A549 (cell line): ENCODE data around the gene ABCA7. TPM values are rescaled to one million over a fixed set of nuclear protein-coding genes. Genes with fewer than 3 reads are reported as not detected.

Experiments used
- ATAC-seq, 2 experiments: fragments of 200-7000 bp in 1 of 2; fragments of >200 bp in 1 of 2; cut with Nextera tagmentation in 1 of 2; cut with Tn5 transposase in 1 of 2; 3 replicates each; pipeline versions ENCODE4 v1.8.0 to v1.9.1; 2018 to 2020; ENCODE audit warnings: mild to moderate bottlenecking in 1 of 2, moderate library complexity in 1 of 2
- CTCF ChIA-PET: fragments of 300-600 bp; sonication (Branson Sonifier 250); formaldehyde crosslinking; extraction: SDS; loops from one replicate; lab custom pipeline; 2021; ENCODE audit warnings: antibody characterized with exemption, inconsistent platforms; lab: Yijun Ruan, JAX
- POLR2A ChIA-PET: fragments of 350-600 bp; formaldehyde crosslinking; extraction: SDS; loops from one replicate; lab custom pipeline; 2021; ENCODE audit warnings: antibody characterized with exemption, inconsistent platforms; lab: Yijun Ruan, JAX
- DNase-seq, 2 experiments: peaks; one replicate each; pipeline versions ENCODE4 v3.0.0 to v3.0.0-alpha.2; 2011 to 2016; ENCODE audit warnings: low read depth in 1 of 2, low spot score in 1 of 2
- FAIRE-seq: peaks from 2 replicates; lab custom pipeline; 2011; peaks lifted over from hg19 to GRCh38; lab: Jason Lieb, UNC
- H3K27ac ChIP-seq, 2 experiments: fragments of >200 bp; sonication (Bioruptor Twin); formaldehyde crosslinking; 3 replicates each; pipeline ENCODE4 v1.5.1; 2016 to 2017
- H3K4me1 ChIP-seq: fragments of >200 bp; sonication (Bioruptor Twin); formaldehyde crosslinking; 3 replicates; pipeline ENCODE4 v1.6.1; 2016
- H3K4me2 ChIP-seq: fragments of >200 bp; sonication (Bioruptor Twin); formaldehyde crosslinking; 3 replicates; pipeline ENCODE4 v1.6.1; 2016
- H3K4me3 ChIP-seq: fragments of >200 bp; sonication (Bioruptor Twin); formaldehyde crosslinking; 3 replicates; pipeline ENCODE4 v1.5.1; 2016
- H3K9me3 ChIP-seq: fragments of >200 bp; sonication (Bioruptor Twin); formaldehyde crosslinking; 3 replicates; pipeline ENCODE4 v1.6.1; 2016
- BHLHE40 ChIP-seq: IDR thresholded peaks from 2 replicates; pipeline ENCODE4 v1.6.1; 2012; ENCODE audit warnings: low read depth, low read length, inconsistent platforms
- CBX8 ChIP-seq: fragments of 200-600 bp; sonication (generic); IDR thresholded peaks from 2 replicates; pipeline ENCODE4 v1.6.1; 2016
- CEBPB ChIP-seq, 2 experiments: fragments of >200 bp in 1 of 2; sonication (Bioruptor Twin) in 1 of 2; formaldehyde crosslinking in 1 of 2; IDR thresholded peaks; 2 replicates each; pipeline ENCODE4 v1.6.1; 2012 to 2016
- CHD4 ChIP-seq: fragments of 200-600 bp; sonication (generic); IDR thresholded peaks from 2 replicates; pipeline ENCODE4 v1.6.1; 2016; ENCODE audit warnings: antibody characterized with exemption, mild to moderate bottlenecking, borderline replicate concordance
- EHMT2 ChIP-seq: fragments of 200-600 bp; sonication (generic); IDR thresholded peaks from 2 replicates; pipeline ENCODE4 v1.6.1; 2016; ENCODE audit warnings: antibody characterized with exemption, low read depth, mild to moderate bottlenecking, moderate library complexity
- EP300 ChIP-seq, 2 experiments: fragments of >200 bp; sonication (Bioruptor Twin); formaldehyde crosslinking; IDR thresholded peaks; 2 replicates in 1 of 2; 3 replicates in 1 of 2; pipeline ENCODE4 v1.6.1; 2016 to 2017
- FOSB ChIP-seq: fragments of 250-450 bp; sonication (Bioruptor Pico); IDR thresholded peaks from 2 replicates; pipeline ENCODE4 v1.5.0; 2020; ENCODE audit warnings: mild to moderate bottlenecking, moderate library complexity
- FOSL2 ChIP-seq, 2 experiments: fragments of 450-650 bp in 1 of 2; fragments of >200 bp in 1 of 2; sonication (Bioruptor Twin) in 1 of 2; formaldehyde crosslinking; IDR thresholded peaks; 2 replicates each; pipeline versions ENCODE4 v1.5.0 to v1.6.1; 2016 to 2020; ENCODE audit warnings: mild to moderate bottlenecking in 1 of 2, moderate library complexity in 1 of 2
- HOXB13 ChIP-seq: fragments of 250-450 bp; sonication (Bioruptor Pico); IDR thresholded peaks from 2 replicates; pipeline ENCODE4 v1.5.0; 2020; ENCODE audit warnings: low read depth, mild to moderate bottlenecking, moderate library complexity
- KDM1A ChIP-seq: fragments of 200-600 bp; sonication (generic); IDR thresholded peaks from 2 replicates; pipeline ENCODE4 v1.6.1; 2016; ENCODE audit warnings: low read depth, mild to moderate bottlenecking
- KDM5A ChIP-seq: fragments of 200-600 bp; sonication (generic); IDR thresholded peaks from 2 replicates; pipeline ENCODE4 v1.6.1; 2016; ENCODE audit warnings: antibody characterized with exemption, mild to moderate bottlenecking
- MYC ChIP-seq: IDR thresholded peaks from 2 replicates; pipeline ENCODE4 v1.6.1; 2012; ENCODE audit warnings: mild to moderate bottlenecking, inconsistent platforms, low read length, improper control_type of control experiment, borderline replicate concordance
- NPAS2 ChIP-seq: fragments of 250-450 bp; sonication (Bioruptor Pico); IDR thresholded peaks from 2 replicates; pipeline ENCODE4 v1.8.0; 2022; ENCODE audit warnings: mild to moderate bottlenecking, moderate library complexity, borderline replicate concordance
- PHF8 ChIP-seq: fragments of 200-600 bp; sonication (generic); IDR thresholded peaks from 2 replicates; pipeline ENCODE4 v1.6.1; 2016; ENCODE audit warnings: low read depth, mild to moderate bottlenecking, antibody characterized with exemption, moderate library complexity, borderline replicate concordance
- RARB ChIP-seq: fragments of 250-450 bp; sonication (Bioruptor Pico); IDR thresholded peaks from 2 replicates; pipeline ENCODE4 v1.8.0; 2021; ENCODE audit warnings: mild to moderate bottlenecking, moderate library complexity
- RFX5 ChIP-seq: fragments of 450-650 bp; IDR thresholded peaks from 2 replicates; pipeline ENCODE4 v1.7.1; 2014; ENCODE audit warnings: antibody characterized with exemption, mild to moderate bottlenecking, moderate library complexity
- TP53 ChIP-seq: fragments of 250-450 bp; sonication (Bioruptor Pico); IDR thresholded peaks from 2 replicates; pipeline ENCODE4 v1.5.0; 2021; ENCODE audit warnings: mild to moderate bottlenecking, moderate library complexity
- ZC3H11A ChIP-seq: fragments of 450-650 bp; IDR thresholded peaks from 2 replicates; pipeline ENCODE4 v1.6.1; 2014; ENCODE audit warnings: antibody characterized with exemption, mild to moderate bottlenecking
- ZFP36 ChIP-seq: fragments of 450-650 bp; IDR thresholded peaks from 2 replicates; pipeline ENCODE4 v1.6.1; 2014; ENCODE audit warnings: borderline replicate concordance; ENCODE audit not compliant: partially characterized antibody
- ZNF302 ChIP-seq: fragments of 250-450 bp; sonication (Bioruptor Pico); IDR thresholded peaks from 2 replicates; pipeline ENCODE4 v1.9.0; 2021; ENCODE audit warnings: inconsistent platforms, mild to moderate bottlenecking, moderate library complexity
- WGBS: methylation state at CpG from one replicate; pipeline ENCODE4 v1.1.6; 2017; ENCODE audit errors: missing lambda C conversion rate; 5-methylcytosine and 5-hydroxymethylcytosine counted together
- polyA plus RNA-seq, 4 experiments: library from polyadenylated mRNA; depleted of rRNA in 3 of 4; stranded (reverse); fragments of >200 nt; fragmentation: RNase III in 1 of 4; extraction: RNeasy Plus Mini Kit Qiagen cat#74134 plus additional on column Dnase treatment in 1 of 4; gene quantifications; 2 replicates in 3 of 4; 3 replicates in 1 of 4; pipeline ENCODE4 v1.2.3, GENCODE V29; 2011 to 2017
- TF ChIP-seq, protein P1 (sequence below): fragments of >200 bp; sonication (Bioruptor Twin); formaldehyde crosslinking; IDR thresholded peaks from 3 replicates; pipeline ENCODE4 v1.5.1; 2016
- TF ChIP-seq, protein P2 (sequence below): fragments of 200-600 bp; sonication (generic); IDR thresholded peaks from 2 replicates; pipeline ENCODE4 v1.6.1; 2016; ENCODE audit warnings: antibody characterized with exemption, mild to moderate bottlenecking, moderate library complexity
- TF ChIP-seq, protein P3 (sequence below): fragments of 250-450 bp; sonication (Bioruptor Pico); IDR thresholded peaks from 2 replicates; pipeline ENCODE4 v1.5.0; 2021; ENCODE audit warnings: mild to moderate bottlenecking, moderate library complexity, borderline replicate concordance
- TF ChIP-seq, protein P4 (sequence below): fragments of 250-450 bp; sonication (Bioruptor Pico); IDR thresholded peaks from 2 replicates; pipeline ENCODE4 v1.5.0; 2020; ENCODE audit warnings: low read depth, mild to moderate bottlenecking, moderate library complexity
- TF ChIP-seq, protein P5 (sequence below): fragments of >200 bp; sonication (Bioruptor Twin); formaldehyde crosslinking; IDR thresholded peaks from 2 replicates; pipeline ENCODE4 v1.6.1; 2016

The ABCA7 gene
- polyA plus RNA-seq, 2 of the 4 experiments (the other 2 are of a cell fraction): 5.0 to 13.5 TPM

DNA sequence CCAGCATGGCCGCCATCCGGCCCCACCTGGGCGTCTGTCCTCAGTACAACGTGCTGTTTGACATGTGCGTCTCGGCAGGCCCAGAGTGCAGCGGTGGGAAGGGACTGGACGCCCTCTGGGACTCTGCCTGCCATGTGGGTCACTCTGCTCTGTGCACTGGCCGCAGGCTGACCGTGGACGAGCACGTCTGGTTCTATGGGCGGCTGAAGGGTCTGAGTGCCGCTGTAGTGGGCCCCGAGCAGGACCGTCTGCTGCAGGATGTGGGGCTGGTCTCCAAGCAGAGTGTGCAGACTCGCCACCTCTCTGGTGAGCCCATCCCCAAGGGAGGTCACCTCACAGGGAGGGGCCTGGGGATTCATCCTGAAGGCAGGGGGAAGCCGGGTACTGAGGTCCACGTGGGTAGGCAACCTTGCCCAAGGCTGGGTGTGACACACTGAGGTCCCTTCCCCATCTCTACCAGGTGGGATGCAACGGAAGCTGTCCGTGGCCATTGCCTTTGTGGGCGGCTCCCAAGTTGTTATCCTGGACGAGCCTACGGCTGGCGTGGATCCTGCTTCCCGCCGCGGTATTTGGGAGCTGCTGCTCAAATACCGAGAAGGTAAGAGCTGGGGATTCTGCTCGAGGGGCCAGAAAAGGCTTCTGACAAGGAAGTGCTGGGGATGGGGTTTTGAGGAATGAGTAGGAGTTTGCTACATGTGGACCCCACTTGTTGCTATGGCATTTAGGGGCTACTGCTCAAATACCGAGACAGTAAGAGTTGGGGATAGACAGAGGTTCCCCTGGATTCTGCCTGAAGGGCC, 11.3 kb downstream of the ABCA7 start:
- ChIA-PET CTCF (no interaction called here), POLR2A (no interaction called here)
- H3K4me1 ChIP-seq: no peaks in the 10 kb centered on the region
- no peak overlapping the region for H3K4me3 ChIP-seq
- TF ChIP-seq HOXB13 (CRISPR knock-in tag) (no peak), BHLHE40 (no peak), MYC (no peak), TP53 (no peak), KDM5A (no peak), RFX5 (no peak), ZFP36 (no peak), FOSL2 (IDR thresholded peaks at IDR 0.05) (no peak), FOSL2 (CRISPR knock-in tag; IDR thresholded peaks at IDR 0.05) (no peak), PHF8 (no peak), ZNF302 (no peak), CBX8 (no peak), CHD4 (no peak)
- ATAC-seq (no peak), FAIRE-seq (no peak), DNase-seq (no peak)
- no peak overlapping the region for H3K4me2 ChIP-seq
- H3K9me3 ChIP-seq: no peaks in the 10 kb centered on the region
- 84% methylated on average over 14 of the region's 31 CpGs for WGBS
- H3K27ac ChIP-seq: no peak overlapping the region

DNA sequence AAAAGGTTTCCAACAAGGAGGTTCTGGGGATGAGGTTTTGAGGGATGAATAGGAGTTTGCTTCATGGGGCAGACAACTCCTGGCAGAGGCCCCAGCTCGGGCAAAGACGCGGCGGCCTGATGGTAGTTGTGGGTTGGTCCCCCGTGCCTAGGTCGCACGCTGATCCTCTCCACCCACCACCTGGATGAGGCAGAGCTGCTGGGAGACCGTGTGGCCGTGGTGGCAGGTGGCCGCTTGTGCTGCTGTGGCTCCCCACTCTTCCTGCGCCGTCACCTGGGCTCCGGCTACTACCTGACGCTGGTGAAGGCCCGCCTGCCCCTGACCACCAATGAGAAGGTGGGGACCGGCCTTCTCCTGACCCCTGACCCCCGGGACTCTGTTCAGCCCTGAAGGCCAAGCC, 11.9 kb downstream of the ABCA7 start:
- no peak for DNase-seq
- H3K4me3 ChIP-seq: no peak overlapping the region
- FAIRE-seq: no peak
- POLR2A ChIA-PET: no interaction called here
- TF ChIP-seq CBX8 (no peak), EP300 (IDR thresholded peaks at IDR 0.05) (no peak), RARB (CRISPR knock-in tag) (no peak), KDM1A (no peak), CHD4 (no peak), ZFP36 (no peak), FOSB (CRISPR knock-in tag) (no peak), KDM5A (no peak), HOXB13 (CRISPR knock-in tag) (no peak), NPAS2 (CRISPR knock-in tag) (no peak), ZC3H11A (no peak), FOSL2 (IDR thresholded peaks at IDR 0.05) (no peak), FOSL2 (CRISPR knock-in tag; IDR thresholded peaks at IDR 0.05) (no peak), EHMT2 (no peak), CEBPB (IDR thresholded peaks at IDR 0.05) (no peak)
- TF ChIP-seq, protein P1, sequence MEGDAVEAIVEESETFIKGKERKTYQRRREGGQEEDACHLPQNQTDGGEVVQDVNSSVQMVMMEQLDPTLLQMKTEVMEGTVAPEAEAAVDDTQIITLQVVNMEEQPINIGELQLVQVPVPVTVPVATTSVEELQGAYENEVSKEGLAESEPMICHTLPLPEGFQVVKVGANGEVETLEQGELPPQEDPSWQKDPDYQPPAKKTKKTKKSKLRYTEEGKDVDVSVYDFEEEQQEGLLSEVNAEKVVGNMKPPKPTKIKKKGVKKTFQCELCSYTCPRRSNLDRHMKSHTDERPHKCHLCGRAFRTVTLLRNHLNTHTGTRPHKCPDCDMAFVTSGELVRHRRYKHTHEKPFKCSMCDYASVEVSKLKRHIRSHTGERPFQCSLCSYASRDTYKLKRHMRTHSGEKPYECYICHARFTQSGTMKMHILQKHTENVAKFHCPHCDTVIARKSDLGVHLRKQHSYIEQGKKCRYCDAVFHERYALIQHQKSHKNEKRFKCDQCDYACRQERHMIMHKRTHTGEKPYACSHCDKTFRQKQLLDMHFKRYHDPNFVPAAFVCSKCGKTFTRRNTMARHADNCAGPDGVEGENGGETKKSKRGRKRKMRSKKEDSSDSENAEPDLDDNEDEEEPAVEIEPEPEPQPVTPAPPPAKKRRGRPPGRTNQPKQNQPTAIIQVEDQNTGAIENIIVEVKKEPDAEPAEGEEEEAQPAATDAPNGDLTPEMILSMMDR: no peak
- TF ChIP-seq, protein P2, sequence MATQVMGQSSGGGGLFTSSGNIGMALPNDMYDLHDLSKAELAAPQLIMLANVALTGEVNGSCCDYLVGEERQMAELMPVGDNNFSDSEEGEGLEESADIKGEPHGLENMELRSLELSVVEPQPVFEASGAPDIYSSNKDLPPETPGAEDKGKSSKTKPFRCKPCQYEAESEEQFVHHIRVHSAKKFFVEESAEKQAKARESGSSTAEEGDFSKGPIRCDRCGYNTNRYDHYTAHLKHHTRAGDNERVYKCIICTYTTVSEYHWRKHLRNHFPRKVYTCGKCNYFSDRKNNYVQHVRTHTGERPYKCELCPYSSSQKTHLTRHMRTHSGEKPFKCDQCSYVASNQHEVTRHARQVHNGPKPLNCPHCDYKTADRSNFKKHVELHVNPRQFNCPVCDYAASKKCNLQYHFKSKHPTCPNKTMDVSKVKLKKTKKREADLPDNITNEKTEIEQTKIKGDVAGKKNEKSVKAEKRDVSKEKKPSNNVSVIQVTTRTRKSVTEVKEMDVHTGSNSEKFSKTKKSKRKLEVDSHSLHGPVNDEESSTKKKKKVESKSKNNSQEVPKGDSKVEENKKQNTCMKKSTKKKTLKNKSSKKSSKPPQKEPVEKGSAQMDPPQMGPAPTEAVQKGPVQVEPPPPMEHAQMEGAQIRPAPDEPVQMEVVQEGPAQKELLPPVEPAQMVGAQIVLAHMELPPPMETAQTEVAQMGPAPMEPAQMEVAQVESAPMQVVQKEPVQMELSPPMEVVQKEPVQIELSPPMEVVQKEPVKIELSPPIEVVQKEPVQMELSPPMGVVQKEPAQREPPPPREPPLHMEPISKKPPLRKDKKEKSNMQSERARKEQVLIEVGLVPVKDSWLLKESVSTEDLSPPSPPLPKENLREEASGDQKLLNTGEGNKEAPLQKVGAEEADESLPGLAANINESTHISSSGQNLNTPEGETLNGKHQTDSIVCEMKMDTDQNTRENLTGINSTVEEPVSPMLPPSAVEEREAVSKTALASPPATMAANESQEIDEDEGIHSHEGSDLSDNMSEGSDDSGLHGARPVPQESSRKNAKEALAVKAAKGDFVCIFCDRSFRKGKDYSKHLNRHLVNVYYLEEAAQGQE: no peak
- TF ChIP-seq, protein P3, sequence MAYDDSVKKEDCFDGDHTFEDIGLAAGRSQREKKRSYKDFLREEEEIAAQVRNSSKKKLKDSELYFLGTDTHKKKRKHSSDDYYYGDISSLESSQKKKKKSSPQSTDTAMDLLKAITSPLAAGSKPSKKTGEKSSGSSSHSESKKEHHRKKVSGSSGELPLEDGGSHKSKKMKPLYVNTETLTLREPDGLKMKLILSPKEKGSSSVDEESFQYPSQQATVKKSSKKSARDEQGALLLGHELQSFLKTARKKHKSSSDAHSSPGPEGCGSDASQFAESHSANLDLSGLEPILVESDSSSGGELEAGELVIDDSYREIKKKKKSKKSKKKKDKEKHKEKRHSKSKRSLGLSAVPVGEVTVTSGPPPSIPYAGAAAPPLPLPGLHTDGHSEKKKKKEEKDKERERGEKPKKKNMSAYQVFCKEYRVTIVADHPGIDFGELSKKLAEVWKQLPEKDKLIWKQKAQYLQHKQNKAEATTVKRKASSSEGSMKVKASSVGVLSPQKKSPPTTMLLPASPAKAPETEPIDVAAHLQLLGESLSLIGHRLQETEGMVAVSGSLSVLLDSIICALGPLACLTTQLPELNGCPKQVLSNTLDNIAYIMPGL (CRISPR knock-in tag): no peak
- TF ChIP-seq, protein P4, sequence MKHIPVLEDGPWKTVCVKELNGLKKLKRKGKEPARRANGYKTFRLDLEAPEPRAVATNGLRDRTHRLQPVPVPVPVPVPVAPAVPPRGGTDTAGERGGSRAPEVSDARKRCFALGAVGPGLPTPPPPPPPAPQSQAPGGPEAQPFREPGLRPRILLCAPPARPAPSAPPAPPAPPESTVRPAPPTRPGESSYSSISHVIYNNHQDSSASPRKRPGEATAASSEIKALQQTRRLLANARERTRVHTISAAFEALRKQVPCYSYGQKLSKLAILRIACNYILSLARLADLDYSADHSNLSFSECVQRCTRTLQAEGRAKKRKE (CRISPR knock-in tag): no peak
- TF ChIP-seq, protein P5, sequence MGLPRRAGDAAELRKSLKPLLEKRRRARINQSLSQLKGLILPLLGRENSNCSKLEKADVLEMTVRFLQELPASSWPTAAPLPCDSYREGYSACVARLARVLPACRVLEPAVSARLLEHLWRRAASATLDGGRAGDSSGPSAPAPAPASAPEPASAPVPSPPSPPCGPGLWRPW: no peak
- TF ChIP-seq, all 56 proteins: peak for 0
- no peak overlapping the region for H3K4me2 ChIP-seq
- no peak for ATAC-seq
- no peaks in the 10 kb centered on the region for H3K4me1 ChIP-seq
- WGBS: 76% methylated on average over 12 of the region's 17 CpGs
- H3K27ac ChIP-seq: no peak overlapping the region
- CTCF ChIA-PET: no interaction called here
- no peaks in the 10 kb centered on the region for H3K9me3 ChIP-seq
